GM21717 (cell line): ENCODE data around the gene GLI3.

ENCODE experiments used
- ATAC-seq: cut with Tn5 transposase; IDR thresholded peaks from one replicate; pipeline ENCODE4 v1.9.1; 2021; ENCODE audit warnings: mild to moderate bottlenecking, moderate library complexity; ENCODE audit not compliant: unreplicated experiment

The GLI3 gene

DNA sequence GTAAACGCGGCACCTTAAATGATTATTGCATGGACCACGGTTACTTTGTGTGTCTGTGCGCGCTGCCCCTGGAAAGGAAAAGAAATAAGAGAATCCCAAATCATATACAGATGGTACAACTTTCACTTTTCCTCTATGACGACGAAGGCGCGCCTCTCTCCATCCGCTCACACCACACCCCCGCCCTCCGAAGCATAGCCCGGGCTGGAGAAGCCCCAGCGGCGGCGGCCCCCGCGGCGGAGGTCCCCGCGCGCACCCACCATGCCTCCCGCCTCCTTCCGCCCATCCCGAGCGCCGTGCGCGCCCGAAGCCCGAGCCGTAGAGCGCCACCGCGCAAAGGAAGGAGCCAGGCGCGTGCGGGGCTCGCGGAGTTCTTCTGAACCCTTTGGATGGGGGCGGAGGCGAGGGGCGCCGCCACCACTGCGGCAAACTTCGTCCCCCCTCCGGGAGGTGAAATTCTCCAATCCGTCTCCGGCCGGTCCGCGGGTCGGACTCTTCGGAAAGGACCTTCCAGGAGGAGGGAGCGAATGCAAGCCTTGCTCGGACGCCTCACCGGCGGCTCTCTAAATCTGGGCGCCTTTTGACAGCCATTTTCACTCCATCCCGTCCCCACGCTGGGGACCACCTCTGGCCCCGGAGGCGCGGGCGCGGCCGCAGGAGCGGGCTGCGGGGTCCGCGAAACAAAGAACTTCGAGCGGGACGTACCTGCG is 588 bp downstream of the GLI3 start:
- peak; percentile 18 for ATAC-seq

DNA sequence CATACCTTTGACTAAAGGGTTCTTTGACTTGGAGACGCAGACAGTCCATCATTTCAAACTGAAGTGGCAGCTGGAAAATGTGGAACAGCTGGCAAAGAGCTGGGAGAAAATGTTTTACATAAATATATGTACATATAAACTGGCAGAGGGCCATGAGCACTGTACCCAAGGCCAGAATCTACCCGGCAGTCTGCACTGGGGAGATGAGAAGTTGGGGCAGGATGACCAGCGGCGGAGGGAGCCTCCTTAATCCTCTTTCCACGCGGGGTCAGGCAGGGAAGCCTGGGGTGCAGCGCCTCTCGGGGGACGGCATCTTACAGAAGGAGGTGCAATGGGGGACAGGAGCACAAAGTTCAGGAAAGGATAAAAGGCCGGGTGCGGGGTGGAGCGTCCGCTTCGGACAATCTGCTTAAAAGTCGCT is 1.3 kb downstream of the GLI3 start:
- ATAC-seq: no peak

DNA sequence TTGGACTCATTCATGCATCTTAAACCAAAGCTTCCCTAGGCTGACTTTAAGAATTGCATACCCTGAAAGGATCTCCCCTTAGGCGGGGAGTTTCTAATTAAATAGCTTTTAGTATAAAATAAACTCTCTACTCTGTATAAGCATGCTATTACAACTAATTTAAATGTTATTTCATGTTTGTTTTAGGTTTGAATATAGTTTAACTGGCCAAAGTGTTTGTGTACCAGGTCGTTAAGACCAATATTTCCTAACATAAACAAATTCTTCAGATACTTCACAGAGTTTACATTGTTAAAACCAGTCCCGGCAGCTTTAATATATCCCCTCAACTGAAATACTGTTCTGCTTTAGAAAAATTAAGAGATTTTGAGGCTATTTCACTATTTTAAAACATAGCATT is 2.3 kb downstream of the GLI3 start:
- ATAC-seq: no peak

DNA sequence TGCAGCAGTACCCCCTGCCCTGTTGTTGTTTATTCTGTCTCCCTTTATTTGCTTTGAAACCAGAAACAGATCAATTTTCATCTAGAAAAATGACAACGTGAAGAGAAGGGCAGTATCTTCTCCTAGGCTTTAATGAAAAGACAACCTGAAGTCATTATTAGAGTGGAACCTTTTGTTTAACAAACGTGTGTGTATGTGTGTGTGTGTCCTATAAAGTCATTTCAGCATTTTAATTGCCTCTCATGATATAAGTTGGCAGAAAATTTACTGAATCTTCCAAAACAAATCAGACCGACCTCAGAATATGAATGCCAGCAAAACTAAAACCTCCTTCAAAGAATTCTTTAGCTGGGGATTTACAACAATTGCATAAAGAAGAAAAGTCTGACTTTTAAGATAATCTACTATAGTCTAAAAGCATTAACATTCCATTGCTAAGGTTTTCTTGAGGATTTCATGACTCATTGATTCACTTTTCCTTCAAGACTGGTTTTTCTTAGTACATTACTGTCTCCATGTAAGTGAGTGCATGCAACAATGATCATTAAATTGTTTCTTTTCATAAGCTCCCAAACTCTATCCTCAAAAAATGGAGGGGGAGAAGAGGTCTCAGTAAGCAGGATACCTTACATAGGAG is 3.2 kb downstream of the GLI3 start:
- no peak for ATAC-seq

DNA sequence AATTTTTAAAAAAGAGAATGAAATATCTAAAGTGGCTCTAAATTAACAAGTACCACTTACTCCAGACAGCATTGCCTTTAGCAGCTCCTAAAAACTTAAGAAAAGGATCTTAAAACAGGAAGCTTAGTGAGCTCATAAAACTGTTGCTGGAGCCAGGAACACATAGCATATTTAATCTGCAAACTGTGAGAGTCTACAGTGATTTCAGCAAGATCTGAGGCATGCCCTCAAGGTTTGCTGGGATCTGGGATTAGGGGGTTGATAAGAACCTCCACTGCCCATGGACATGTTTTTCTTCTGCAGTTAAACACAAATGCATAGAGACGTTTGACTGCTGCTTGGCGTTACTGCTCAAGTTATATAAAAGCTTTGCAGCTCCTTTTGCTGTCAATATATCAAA is 3.8 kb downstream of the GLI3 start:
- ATAC-seq: no peak

DNA sequence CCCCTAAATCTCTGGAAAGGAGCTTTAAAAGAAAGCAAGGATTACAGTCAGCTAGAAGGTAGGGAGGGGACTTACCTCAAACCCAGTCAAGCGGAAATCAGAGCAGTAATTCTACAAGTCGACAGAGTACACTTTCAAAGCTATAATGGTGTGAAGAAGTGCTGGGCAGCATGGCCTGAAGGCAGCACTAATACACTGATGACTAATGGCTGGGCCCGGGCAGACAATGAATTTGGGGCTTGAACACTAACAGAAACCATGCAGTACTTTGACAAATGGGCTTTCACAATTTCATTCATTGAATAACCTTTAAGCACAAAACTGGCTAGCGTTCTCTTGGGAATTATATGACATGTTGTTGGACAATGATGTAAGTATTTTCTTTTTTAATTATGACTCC is 4.7 kb downstream of the GLI3 start:
- no peak for ATAC-seq

DNA sequence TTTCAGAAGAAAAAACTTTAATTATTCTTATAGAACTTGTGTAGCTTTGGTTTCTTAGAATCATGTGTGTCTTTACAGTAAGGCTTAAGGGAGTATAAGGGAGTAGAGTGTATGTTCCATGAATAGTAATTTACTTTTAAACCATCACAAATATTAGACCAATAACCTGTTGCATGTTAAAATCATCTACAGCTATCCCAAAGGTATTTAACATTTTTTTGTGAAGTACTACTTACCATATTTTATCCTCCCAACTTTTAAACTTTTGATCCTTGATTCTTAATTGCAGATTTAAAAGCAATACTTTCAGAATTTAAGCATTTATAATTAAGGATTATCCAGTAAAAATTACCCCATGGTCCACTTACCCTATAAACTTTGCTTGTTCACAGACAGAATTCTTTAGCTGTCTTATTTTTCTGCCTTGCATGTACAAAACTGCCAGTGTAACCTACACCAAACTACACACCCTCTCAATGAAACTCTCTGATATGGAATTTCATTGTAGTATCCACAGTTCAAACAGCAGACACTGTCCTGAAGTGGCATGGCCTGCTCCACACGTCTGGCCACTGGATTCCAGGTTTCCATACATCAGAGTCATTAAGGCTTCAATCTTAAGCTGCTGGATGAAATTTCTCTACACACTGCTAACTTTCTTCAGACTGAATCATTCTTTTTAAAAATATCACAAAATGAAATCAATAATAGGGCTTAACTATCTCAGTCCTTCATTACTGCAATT is 5.8 kb downstream of the GLI3 start:
- no peak for ATAC-seq

DNA sequence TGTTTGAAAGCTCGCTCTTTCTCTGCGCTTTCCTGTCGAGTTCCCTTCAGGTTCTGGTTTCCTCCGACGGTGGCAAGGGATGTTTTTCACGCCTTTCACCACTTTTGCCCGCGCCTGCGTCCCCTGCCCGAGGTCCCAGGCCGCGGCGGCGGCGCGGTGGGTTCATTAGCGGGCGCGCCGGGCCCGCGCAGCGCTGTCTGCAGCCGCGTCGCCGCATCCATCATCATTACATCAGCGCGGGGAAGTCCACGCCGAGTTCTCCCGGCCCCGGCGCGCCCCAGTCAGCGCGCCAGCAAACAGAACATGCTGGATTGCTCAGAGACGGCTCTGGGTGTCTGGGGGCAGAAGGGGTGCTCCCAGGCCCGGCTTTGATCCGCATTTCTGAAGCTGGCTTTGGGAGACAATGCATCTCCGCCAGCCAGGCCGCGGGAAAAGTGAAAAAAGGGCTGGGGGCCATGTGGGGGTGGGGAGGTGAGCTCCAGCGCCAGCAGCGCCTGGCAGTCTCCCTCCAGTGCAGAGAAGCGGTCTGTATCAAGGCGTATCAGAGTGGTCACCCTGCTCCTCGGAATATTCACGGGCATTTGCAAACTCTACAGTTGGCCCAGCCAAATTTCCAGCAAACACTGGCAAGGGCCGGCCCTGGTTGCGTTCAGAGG is 8.9 kb downstream of the GLI3 start:
- ATAC-seq: no peak

DNA sequence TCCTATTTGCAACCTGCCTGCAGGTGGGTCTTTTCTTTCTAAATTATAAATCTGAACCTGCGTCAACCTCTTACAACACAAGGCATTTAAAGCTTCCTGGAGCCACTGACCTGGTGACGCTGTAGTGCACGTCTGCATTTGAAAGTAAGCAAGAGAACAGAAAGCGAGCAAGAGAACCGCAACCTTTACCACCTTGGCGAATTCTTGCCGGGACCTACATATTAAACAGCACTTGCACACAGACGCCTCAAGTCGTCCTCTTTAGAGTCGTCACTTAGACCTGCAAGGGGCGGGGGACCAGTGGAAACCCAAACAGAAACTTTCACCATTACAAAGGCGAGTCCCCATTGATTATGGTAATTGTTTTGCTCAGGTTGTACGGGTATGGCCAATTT is 9.5 kb downstream of the GLI3 start:
- ATAC-seq: no peak

DNA sequence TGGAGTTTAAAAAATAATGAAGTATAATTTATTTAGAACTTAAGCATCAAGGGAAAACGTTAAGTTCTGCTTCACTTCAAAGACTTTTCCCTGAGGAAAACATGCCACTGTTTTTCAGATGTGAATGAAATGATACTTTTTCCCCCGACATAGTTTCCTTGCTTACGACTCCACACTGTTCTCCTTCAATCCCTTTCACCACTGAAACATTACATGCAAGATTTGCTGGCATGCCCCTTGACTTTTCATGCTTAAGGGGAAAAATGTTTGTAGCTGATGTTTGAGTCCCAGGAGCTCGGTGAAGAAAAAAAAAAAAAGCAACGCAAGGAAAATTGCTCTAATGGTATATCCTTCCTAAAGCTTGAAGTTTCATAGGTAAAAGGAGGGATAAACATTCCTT is 10.0 kb downstream of the GLI3 start:
- ATAC-seq: no peak

DNA sequence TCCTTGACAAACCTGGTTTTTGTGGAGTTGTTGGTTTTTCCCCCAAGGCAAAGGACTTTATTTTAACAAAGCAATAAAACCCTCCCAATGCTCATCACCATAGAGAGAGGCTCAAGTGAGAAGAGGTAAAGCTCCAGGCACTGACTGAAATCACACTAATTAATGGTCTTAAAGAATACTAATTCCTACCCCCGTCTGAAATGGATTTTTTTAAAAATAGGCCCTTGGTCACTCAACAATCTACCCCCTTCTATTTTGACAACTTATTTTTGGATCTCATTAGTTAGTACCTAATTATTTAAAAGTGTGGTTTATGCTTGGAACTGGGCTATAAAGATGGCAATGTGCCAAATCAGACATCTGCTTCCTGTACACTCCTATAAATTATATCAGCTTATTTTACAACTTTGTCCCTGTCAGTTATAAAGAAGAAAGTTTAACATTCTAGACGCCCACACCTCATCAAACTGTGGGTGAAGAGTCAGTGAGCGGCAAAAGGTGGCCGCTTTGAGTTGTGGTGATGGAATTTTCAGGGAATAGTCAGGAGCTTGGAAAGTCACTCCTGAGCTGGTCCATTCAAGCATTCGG is 10.6 kb downstream of the GLI3 start:
- ATAC-seq: no peak

DNA sequence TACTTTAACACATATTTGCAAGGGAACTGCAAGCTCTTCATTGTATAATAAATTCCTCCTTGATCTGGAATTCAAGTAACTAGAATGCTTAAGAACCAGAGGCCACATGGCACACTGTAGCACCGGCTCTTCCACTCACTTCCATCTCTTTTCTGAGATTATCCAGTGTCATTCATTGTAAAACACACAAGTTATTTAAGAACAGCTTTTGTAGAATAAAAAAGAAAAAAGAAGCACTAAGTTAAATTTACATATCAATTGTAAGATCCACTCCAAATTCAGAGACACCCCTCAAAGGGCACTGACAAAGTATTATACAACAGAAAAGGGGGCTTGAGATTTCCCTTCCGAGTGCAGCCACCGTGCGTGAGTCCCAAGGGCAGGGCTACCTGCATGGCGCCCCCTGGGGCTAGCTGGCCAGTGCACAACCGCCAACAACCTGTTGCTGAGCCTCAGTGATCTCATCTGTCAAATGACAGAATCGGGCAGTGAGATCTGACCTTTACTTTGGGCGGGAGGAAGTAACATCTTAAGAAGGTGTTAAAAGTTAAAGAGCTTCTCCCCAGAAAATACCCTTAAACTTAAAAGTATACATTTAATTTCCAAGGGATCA is 12.5 kb downstream of the GLI3 start:
- ATAC-seq: no peak

DNA sequence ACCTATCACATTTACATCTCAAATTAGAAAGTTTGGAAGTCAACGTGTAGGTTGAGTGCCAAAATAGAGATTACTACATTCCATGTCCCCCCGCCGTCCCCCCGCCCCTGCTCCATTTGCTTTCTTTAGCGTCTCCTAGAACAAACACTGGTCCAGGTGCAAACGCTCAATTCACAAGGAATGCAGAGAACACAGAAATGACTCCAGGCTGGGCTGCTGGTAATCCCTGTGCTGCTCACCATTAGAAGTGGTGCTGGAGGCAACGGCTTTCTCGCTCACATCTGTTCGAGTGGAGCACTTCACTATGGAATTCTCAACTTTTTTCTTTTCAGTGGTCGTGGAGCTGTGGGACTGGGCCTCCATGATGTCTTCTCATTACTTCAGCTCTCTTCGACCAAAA is 14.1 kb downstream of the GLI3 start:
- ATAC-seq: no peak

DNA sequence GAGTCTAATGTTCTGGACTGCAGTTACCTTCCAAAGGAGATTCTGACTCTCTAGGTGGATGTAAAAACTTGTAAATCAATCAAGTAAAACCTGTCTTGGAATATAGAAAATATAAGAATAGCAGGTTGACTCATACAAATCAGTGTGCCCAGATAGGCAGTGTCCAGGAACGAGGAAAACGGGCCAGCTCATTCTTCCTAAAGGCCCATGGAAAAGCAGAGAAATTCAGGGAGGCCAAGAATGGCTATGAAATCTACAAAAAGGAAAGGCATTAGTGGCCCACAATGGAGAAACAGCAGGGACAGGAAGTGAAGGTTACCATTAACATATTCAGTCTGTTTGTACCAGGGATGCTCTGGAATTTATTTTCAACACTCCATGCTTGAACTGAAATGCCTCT is 14.9 kb downstream of the GLI3 start:
- ATAC-seq: no peak

DNA sequence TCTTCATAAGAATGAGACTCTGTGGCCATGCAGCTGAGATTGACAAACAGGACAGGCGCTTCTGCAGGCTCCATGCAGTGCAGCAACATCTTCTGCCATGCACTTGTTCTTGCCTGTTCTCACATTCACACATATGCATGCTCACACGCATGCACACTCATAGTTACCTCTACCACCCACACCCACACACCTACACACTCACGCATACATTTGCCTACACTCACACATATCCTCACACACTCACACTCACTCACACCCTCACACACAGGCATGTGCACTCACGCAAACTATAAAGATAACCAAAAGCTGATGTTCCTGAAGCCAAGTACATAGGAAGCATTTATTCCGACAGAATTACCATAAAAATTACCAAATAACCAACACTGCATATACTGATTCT is 15.7 kb downstream of the GLI3 start:
- ATAC-seq: no peak

DNA sequence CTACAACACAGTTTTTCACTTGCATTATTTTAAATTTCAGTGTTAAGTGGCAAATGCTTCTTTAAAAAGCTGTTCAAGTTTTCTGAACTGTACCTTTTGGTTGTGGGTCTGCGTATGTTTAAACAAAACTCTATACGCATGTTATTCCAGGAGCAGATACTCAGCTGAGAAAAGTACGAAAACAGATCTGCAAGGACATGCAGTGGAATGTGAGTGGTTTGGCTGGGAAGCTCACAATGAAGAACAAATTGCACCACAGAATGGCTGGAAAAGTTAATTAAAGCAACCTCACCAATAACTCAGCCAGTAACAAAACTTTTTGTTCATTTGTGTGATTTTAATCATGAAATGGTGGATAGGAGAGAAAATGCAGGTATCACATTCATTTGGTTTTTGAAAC is 17.6 kb downstream of the GLI3 start:
- no peak for ATAC-seq

DNA sequence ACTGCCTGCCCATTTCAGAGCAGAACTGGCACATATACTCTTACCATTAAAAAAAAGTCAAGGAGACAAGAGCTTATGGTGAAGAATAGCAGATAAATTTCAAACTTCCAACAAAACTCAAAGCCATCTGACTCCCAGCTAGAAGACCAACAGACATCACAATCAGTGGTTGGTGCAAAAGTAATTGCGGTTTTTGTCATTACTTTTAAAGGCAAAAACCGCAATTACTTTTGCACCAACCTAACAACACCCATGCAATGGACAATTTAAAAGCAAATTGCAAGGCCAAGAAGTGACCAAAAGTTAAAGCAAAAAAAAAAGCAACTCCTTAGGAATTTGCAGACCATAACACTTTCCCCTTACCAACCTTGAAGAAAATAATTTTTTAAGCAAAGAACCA is 18.8 kb downstream of the GLI3 start:
- ATAC-seq: no peak

DNA sequence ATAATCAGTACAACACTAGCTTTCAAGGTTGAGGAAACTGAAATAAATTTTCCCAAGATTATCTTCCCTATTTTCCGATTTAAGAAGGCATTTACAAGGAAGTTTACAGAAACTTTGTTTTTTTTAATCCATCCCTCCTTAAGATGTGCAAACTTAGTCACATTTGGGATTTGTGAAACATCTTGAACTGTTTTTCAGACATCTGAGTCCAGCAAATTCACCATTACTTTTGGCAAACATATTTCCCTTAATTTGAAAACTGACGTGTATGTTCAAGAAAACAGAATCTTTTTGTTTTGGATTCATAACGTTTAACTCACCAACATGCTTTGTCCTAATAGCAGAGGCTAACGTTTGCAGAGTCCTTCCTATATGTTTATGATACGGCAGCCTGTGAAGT is 19.5 kb downstream of the GLI3 start:
- ATAC-seq: no peak

DNA sequence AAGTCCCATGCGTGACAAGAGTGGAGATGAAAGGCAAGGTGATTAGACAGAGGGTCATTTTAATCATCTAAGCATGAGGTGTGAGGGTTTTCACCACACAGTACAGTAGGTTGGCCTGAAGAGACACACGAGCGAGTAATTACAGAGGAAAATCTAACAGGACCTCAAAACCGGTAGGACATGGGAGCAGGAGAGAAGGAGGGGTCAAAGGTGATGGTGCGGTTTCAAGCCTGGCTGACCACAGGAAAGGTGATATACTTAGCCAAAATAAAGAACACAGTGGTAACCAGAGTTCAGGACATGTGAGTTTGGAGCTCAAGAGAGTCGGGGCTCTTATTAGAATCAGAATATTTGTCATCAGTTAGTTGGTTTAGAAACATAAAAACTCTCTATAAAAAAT is 20.0 kb downstream of the GLI3 start:
- no peak for ATAC-seq

DNA sequence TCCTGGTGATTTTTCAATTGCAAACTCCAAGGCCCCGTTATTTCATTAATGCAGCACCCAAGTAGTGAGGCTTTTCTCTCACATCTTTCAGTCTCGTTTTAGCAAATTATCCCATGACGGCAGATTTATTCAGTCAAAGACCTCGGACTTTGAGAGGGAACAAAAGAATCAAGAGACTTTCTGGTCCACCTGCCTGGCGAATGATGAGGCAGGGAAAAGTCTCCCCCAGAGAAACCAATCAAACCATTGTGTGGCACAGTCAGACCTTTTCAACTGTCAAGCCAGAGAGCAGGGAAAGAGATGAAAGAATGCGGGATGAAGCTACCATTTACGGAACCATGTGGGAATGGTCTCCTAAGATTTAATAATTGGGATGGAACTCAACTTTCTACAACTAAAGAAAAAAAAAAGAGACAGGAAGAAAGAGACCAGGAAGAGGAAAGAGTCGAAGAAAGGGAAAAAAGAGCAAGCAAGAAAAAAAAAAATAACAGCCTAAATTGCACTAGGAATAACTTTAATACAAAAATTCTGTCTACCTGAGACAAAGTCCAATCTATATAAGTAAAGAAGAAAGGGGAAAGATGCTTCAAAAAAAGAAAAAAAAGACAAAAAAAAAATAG is 22.8 kb downstream of the GLI3 start:
- no peak for ATAC-seq

DNA sequence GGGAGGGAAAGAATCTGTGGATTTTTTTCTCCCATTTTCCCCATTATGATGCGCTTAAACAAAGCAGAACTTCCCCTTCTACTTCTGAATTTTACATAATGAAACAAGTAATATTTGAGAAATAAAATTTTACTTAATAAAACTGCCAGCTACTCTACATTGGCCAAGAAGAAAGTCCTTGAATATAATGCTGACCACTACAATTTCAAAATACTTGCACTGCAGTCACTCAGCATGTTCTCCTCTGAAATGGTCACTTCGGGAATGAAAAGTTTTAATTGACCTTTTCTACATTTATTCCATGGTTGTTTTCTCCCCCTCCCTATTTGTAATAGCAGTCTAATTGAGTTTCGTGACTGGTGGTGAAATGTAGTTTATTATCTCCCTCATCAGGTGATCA is 23.9 kb downstream of the GLI3 start:
- no peak for ATAC-seq
